WTC11 (cell line): ENCODE data around the gene PTK6. TPM values are rescaled to one million over a fixed set of nuclear protein-coding genes. Genes with fewer than 3 reads are reported as not detected.

Experiments
- ATAC-seq: fragments of 200-7000 bp; cut with Tn5 transposase; 2 replicates; pipeline ENCODE4 v1.10.0; 2021; ENCODE audit warnings: mild to moderate bottlenecking, moderate library complexity
- CTCF ChIA-PET: fragments of 300-600 bp; sonication (Branson Sonifier 250); formaldehyde crosslinking; loops from one replicate; lab custom pipeline; 2021; ENCODE audit warnings: antibody characterized with exemption; lab: Charles Lee
- POLR2A ChIA-PET: fragments of 350-600 bp; sonication (Branson Sonifier 250); formaldehyde crosslinking; loops from one replicate; lab custom pipeline; 2021; ENCODE audit warnings: antibody characterized with exemption; lab: Charles Lee
- DNase-seq: peaks from one replicate; pipeline ENCODE4 v3.0.0; 2021; ENCODE audit warnings: low spot score
- H3K27ac Mint-ChIP-seq: 2 replicates; pipeline ENCODE4 v1.8.0; 2021; ENCODE audit warnings: mixed read lengths
- H3K27me3 Mint-ChIP-seq: 2 replicates; pipeline ENCODE4 v1.8.0; 2021; ENCODE audit warnings: low read depth, mild to moderate bottlenecking, moderate library complexity, mixed read lengths
- H3K36me3 Mint-ChIP-seq: 2 replicates; pipeline ENCODE4 v1.8.0; 2021; ENCODE audit warnings: mixed read lengths
- H3K4me1 Mint-ChIP-seq: 2 replicates; pipeline ENCODE4 v1.8.0; 2022; ENCODE audit warnings: mixed read lengths
- H3K4me3 Mint-ChIP-seq: 2 replicates; pipeline ENCODE4 v1.8.0; 2021; ENCODE audit warnings: mild to moderate bottlenecking, moderate library complexity, mixed read lengths
- H3K9me3 Mint-ChIP-seq: 2 replicates; pipeline ENCODE4 v1.8.0; 2021; ENCODE audit warnings: mixed read lengths
- CDX4 ChIP-seq: fragments of 250-450 bp; sonication (Bioruptor Pico); IDR thresholded peaks from 2 replicates; pipeline ENCODE4 v1.9.0; 2021; ENCODE audit warnings: moderate library complexity, mild to moderate bottlenecking, inconsistent platforms, borderline replicate concordance
- FOXP1 ChIP-seq: sonication (generic); formaldehyde crosslinking; IDR thresholded peaks from 2 replicates; pipeline ENCODE4 v1.8.0; 2022; ENCODE audit warnings: missing genetic modification reagents, mild to moderate bottlenecking, moderate library complexity, borderline replicate concordance
- NR2C2 ChIP-seq: sonication (generic); formaldehyde crosslinking; IDR thresholded peaks from 2 replicates; pipeline ENCODE4 v1.8.0; 2022; ENCODE audit warnings: mild to moderate bottlenecking, missing genetic modification reagents
- PREB ChIP-seq: sonication (generic); formaldehyde crosslinking; IDR thresholded peaks from 2 replicates; pipeline ENCODE4 v1.8.1; 2022; ENCODE audit warnings: mild to moderate bottlenecking, missing genetic modification reagents, moderate library complexity, borderline replicate concordance
- RELA ChIP-seq: sonication (generic); formaldehyde crosslinking; IDR thresholded peaks from 2 replicates; pipeline ENCODE4 v1.8.1; 2022; ENCODE audit warnings: missing genetic modification reagents, mild to moderate bottlenecking, borderline replicate concordance
- RORB ChIP-seq: fragments of 250-450 bp; sonication (Bioruptor Pico); IDR thresholded peaks from 2 replicates; pipeline ENCODE4 v1.9.0; 2021; ENCODE audit warnings: mild to moderate bottlenecking
- SP1 ChIP-seq: sonication (generic); formaldehyde crosslinking; conservative IDR thresholded peaks from 2 replicates; pipeline ENCODE4 v1.8.1; 2022; ENCODE audit warnings: missing genetic modification reagents
- ZNF416 ChIP-seq: fragments of 250-450 bp; sonication (Bioruptor Pico); IDR thresholded peaks from 2 replicates; pipeline ENCODE4 v1.9.0; 2021; ENCODE audit warnings: mild to moderate bottlenecking, inconsistent platforms
- ZSCAN18 ChIP-seq: fragments of 250-450 bp; sonication (Bioruptor Pico); IDR thresholded peaks from 2 replicates; pipeline ENCODE4 v2.1.2; 2022; ENCODE audit warnings: mild to moderate bottlenecking, moderate library complexity
- total RNA-seq: library from RNA; stranded (reverse); gene quantifications from 3 replicates; pipeline ENCODE4 v1.2.3, GENCODE V29; 2021
- TF ChIP-seq, protein P1 (sequence below): sonication (generic); formaldehyde crosslinking; conservative IDR thresholded peaks from 2 replicates; pipeline ENCODE4 v1.8.1; 2023; ENCODE audit warnings: mild to moderate bottlenecking, low read depth, missing genetic modification reagents, moderate library complexity
- TF ChIP-seq, protein P2 (sequence below): fragments of 250-450 bp; sonication (Bioruptor Pico); IDR thresholded peaks from 2 replicates; pipeline ENCODE4 v1.9.0; 2021; ENCODE audit warnings: mild to moderate bottlenecking

Gene PTK6
- total RNA-seq, 1 experiment from 2014 or later = 0.22 TPM

DNA sequence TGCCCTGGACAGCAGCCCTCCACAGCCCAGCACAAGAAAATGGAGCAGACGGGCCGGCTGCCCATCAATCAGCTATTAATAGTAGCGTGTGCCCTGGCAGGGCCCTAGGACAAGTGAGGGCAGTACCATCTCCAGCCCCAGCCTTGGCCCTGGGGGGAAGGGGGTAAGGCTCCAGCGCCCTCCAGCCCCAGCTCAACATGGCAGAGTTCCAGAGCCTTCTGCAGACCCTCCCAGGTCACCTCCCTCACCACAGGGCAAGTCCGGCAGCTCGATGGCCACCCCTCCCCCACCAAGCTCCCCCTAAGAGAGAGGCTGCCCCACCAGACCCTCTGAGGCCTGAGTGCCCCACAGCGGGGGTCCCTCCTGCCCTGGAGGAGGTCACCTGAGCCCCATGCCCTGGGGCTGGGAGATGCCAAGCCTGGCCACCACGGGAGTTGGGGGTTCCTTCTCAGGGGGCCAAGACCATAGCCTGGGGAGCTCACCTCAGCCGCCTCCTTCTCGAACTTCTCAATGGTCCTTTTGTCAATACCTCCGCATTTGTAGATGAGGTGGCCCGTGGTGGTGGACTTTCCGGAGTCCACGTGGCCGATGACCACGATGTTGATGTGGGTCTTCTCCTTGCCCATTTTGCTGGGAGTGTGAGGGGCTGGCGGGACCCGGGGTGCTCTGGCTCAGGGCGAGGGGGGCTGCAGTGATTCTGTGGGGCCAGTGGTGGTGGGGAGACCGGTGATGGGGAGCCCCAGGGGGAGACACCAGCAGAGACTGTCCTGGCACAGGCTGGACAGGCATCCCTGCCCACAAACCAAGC, 39.8 kb downstream of the PTK6 start (continued):
- TF ChIP-seq CDX4 (CRISPR knock-in tag) (no peak), SP1 (CRISPR knock-in tag) (no peak), FOXP1 (no peak), PREB (CRISPR knock-in tag) (no peak), RORB (CRISPR knock-in tag) (no peak), ZNF416 (CRISPR knock-in tag) (no peak), RELA (CRISPR knock-in tag) (no peak)
- TF ChIP-seq, protein P1, sequence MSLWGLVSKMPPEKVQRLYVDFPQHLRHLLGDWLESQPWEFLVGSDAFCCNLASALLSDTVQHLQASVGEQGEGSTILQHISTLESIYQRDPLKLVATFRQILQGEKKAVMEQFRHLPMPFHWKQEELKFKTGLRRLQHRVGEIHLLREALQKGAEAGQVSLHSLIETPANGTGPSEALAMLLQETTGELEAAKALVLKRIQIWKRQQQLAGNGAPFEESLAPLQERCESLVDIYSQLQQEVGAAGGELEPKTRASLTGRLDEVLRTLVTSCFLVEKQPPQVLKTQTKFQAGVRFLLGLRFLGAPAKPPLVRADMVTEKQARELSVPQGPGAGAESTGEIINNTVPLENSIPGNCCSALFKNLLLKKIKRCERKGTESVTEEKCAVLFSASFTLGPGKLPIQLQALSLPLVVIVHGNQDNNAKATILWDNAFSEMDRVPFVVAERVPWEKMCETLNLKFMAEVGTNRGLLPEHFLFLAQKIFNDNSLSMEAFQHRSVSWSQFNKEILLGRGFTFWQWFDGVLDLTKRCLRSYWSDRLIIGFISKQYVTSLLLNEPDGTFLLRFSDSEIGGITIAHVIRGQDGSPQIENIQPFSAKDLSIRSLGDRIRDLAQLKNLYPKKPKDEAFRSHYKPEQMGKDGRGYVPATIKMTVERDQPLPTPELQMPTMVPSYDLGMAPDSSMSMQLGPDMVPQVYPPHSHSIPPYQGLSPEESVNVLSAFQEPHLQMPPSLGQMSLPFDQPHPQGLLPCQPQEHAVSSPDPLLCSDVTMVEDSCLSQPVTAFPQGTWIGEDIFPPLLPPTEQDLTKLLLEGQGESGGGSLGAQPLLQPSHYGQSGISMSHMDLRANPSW = no peak

GRCh38 chr20:63496596-63497120, 40.5 kb downstream of the PTK6 start:
- TF ChIP-seq, protein P2, sequence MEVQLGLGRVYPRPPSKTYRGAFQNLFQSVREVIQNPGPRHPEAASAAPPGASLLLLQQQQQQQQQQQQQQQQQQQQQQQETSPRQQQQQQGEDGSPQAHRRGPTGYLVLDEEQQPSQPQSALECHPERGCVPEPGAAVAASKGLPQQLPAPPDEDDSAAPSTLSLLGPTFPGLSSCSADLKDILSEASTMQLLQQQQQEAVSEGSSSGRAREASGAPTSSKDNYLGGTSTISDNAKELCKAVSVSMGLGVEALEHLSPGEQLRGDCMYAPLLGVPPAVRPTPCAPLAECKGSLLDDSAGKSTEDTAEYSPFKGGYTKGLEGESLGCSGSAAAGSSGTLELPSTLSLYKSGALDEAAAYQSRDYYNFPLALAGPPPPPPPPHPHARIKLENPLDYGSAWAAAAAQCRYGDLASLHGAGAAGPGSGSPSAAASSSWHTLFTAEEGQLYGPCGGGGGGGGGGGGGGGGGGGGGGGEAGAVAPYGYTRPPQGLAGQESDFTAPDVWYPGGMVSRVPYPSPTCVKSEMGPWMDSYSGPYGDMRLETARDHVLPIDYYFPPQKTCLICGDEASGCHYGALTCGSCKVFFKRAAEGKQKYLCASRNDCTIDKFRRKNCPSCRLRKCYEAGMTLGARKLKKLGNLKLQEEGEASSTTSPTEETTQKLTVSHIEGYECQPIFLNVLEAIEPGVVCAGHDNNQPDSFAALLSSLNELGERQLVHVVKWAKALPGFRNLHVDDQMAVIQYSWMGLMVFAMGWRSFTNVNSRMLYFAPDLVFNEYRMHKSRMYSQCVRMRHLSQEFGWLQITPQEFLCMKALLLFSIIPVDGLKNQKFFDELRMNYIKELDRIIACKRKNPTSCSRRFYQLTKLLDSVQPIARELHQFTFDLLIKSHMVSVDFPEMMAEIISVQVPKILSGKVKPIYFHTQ (CRISPR knock-in tag) = no peak
- TF ChIP-seq NR2C2 (CRISPR knock-in tag) (no peak), ZSCAN18 (CRISPR knock-in tag) (no peak)

More at GRCh38 chr20:63496596-63497120, 40.5 kb downstream of the PTK6 start:
- Mint-ChIP-seq H3K9me3 (peaks cover 9% of the 10 kb centered on the region), H3K27ac (no peak overlapping the region), H3K27me3 (peaks cover 37% of the 10 kb centered on the region), H3K4me1 (peaks cover 7% of the 10 kb centered on the region), H3K36me3 (peaks cover 11% of the 10 kb centered on the region), H3K4me3 (peak overlapping the region; percentile 52; the same call in 1 of the 2 replicates)
- ATAC-seq (peak; percentile 4; the same call in 1 of the 2 replicates), DNase-seq (no peak)
- POLR2A ChIA-PET = interaction anchor here (0.8 kb wide), 2 partner anchors 30 to 583 kb away, joined by 3 read pairs; partner anchors contain the start of gene OPRL1
- CTCF ChIA-PET = interaction anchor here (0.6 to 3.4 kb wide), 62 partner anchors 8 to 834 kb away, joined by 3 to 50 read pairs (median 5); partner anchors contain the start of genes COL20A1, HELZ2, KCNQ2 and PPDPF
